Measurements from ENCODE around the gene EIF3I.

EIF3I gene

DNA sequence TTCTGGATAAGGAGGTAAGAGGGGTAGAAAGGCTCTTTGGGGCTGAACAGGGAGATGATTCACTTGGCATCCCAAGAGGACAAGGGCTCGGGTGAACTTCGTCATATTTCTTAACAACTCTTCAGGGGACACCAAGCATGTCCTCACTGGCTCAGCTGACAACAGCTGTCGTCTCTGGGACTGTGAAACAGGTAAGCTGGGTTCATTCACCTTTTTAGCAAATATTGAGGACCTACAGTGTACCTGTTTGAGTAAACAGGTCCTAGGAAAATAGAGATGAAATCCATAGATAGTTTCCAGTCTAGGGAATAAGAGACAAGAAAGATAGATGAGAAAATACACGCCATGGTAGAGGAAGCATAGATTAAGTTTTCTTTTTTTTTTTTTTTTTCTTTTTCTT lies 2.1 kb downstream of the EIF3I start:
- ChIA-PET CTCF (no interaction called here), POLR2A (no interaction called here)
- TF ChIP-seq ARNT (IDR thresholded peaks at IDR 0.05) (no peak), ELF4 (IDR thresholded peaks at IDR 0.05) (no peak), TARDBP (IDR thresholded peaks at IDR 0.05) (no peak), FOXM1 (IDR thresholded peaks at IDR 0.05; ENCODE audit: borderline replicate concordance) (no peak), LEF1 (IDR thresholded peaks at IDR 0.05; ENCODE audit: borderline replicate concordance) (no peak), BHLHE40 (IDR thresholded peaks at IDR 0.05; ENCODE audit: borderline replicate concordance) (no peak), FOXA1 (IDR thresholded peaks at IDR 0.05) (no peak), FOXK2 (IDR thresholded peaks at IDR 0.05) (no peak), SP1 (IDR thresholded peaks at IDR 0.05) (no peak), ZNF384 (IDR thresholded peaks at IDR 0.05) (no peak), SUZ12 (IDR thresholded peaks at IDR 0.05) (no peak), HDGF (IDR thresholded peaks at IDR 0.05; ENCODE audit: borderline replicate concordance) (no peak)
- TF ChIP-seq, protein P1, sequence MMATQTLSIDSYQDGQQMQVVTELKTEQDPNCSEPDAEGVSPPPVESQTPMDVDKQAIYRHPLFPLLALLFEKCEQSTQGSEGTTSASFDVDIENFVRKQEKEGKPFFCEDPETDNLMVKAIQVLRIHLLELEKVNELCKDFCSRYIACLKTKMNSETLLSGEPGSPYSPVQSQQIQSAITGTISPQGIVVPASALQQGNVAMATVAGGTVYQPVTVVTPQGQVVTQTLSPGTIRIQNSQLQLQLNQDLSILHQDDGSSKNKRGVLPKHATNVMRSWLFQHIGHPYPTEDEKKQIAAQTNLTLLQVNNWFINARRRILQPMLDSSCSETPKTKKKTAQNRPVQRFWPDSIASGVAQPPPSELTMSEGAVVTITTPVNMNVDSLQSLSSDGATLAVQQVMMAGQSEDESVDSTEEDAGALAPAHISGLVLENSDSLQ (IDR thresholded peaks at IDR 0.05) = no peak
- no peak for DNase-seq (ENCODE audit: extremely low spot score)

DNA sequence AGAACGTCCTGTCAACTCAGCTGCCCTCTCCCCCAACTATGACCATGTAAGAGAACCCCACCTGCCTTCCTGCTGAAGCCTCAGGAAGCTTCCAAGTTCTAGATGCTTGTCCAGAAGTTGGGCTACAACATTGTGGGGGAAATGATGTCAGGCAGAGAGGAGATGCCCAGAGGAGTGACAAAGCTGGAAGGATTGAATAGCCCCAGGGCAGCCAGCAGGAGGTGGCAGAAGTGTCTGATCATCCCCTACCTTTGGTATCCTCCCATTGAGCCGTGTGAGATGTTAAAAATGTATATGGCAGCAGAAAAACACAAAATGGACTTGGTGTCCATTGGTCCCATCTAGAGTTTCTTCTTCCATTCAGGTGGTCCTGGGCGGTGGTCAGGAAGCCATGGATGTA lies 6.6 kb downstream of the EIF3I start:
- POLR2A ChIA-PET = interaction anchor here (1.1 to 1.3 kb wide), 3 partner anchors 8 to 197 kb away, joined by 3 to 4 read pairs (median 3); no protein-coding TSS in a partner anchor
- CTCF ChIA-PET = no interaction called here

DNA sequence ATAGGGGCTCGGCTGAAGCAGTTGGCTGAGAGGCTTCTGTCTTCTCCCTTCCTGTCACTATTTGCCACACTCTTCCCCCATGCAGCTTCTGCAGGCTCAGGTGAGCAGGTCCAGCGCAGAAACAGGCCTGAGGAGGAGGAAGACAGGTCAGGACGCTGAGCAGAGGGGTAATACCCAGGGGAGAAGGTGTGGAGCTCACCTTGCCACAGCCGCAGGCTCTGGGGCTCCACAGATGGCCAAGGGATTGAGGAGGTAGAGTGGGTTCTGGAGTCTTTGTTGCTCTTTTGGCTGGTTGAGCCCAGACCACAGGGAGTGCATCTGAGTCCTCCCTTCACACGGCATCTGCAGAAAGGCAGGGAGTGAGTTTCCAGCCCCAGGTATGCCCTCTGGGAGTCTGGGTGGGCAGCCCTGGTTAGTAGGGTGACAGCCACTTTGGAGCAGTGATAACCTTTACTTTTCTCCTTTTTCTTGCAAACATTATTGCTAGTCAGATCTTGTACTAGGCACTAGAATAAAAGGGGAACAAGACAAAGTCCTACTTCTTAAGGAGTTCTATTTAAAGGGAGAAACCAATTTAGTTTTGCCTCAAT lies 9.7 kb downstream of the EIF3I start:
- ChIA-PET POLR2A (interaction anchor here (0.7 kb wide), 1 partner anchor 52 kb away, joined by 3 read pairs; the partner anchor contains the start of gene TXLNA), CTCF (no interaction called here)
- no peak for TF ChIP-seq ELF4 (IDR thresholded peaks at IDR 0.05)
- no peak for TF ChIP-seq TARDBP (IDR thresholded peaks at IDR 0.05)
- TF ChIP-seq FOXA1 (IDR thresholded peaks at IDR 0.05) = no peak
- no peak for TF ChIP-seq HDGF (IDR thresholded peaks at IDR 0.05; ENCODE audit: borderline replicate concordance)
- no peak for DNase-seq (ENCODE audit: extremely low spot score)

More for the DNA sequence above, 6.6 kb downstream of the EIF3I start:
- no peak for DNase-seq (ENCODE audit: extremely low spot score)
- no peak for TF ChIP-seq BHLHE40 (IDR thresholded peaks at IDR 0.05; ENCODE audit: borderline replicate concordance)

DNA sequence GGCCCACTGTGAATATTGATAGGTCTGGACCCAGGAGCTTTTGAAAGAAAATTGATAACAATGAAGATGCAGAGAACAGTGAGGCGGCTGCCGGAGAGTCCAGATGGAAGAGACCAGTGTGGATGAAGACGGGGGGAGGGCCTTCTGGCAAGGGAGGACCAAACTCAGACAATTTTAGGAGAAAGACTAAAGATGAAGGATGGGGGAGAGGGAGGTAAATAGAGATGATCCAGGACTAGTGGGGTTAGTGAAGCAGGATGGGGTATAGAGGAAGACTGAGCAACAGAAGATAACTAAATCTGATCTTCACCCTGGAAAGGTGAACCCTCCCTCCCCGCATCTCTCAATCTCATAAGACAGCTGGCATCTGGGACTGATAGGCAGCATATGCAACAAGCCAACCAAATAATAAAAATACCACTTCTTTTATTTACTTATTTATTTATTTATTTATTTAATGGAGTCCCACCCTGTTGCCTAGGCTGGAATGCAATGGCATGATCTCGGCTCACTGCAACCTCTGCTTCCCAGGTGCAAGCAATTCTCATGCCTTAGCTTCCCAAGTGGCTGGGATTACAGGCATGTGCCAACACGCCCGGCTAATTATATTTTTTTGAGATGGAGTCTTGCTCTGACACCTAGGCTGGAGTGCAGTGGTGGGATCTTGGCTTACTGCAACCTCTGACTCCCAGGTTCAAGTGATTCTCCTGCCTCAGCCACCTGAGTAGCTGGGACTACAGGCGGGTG lies 10.5 kb downstream of the EIF3I start:
- DNase-seq (ENCODE audit: extremely low spot score) = no peak
- ChIA-PET CTCF (no interaction called here), POLR2A (interaction anchor here (0.7 kb wide), 1 partner anchor 53 kb away, joined by 3 read pairs; the partner anchor contains the start of gene TXLNA)
- TF ChIP-seq HDGF (IDR thresholded peaks at IDR 0.05; ENCODE audit: borderline replicate concordance) (no peak), BHLHE40 (IDR thresholded peaks at IDR 0.05; ENCODE audit: borderline replicate concordance) (peak; percentile 20; the same call in 1 of the 2 replicates)

DNA sequence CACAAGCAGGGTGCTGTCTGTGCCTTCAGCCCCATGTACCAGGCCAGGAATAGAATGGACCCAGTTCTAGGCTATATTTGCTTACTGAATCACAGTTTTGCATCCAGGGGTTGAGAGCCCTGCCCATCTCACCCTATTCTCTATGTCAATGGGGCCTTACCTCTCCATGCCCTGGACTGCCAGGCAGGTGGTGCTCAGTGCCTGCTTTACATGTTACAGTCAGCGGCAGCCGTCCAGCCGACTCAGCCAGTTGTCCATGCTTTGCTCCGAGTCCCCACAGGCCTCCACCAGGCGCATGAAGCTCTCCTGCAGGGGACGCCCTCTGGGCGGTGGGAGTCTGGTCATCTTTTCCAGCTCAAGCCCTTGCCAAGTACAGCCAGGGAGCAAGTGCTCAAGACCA lies 12.6 kb downstream of the EIF3I start:
- no peak for DNase-seq (ENCODE audit: extremely low spot score)
- ChIA-PET POLR2A (no interaction called here), CTCF (interaction anchor here (0.6 kb wide), 1 partner anchor 19 kb away, joined by 5 read pairs; no protein-coding TSS in a partner anchor)
- no peak for TF ChIP-seq L3MBTL2 (conservative IDR thresholded peaks at IDR 0.05)
- TF ChIP-seq SUZ12 (IDR thresholded peaks at IDR 0.05) = no peak

DNA sequence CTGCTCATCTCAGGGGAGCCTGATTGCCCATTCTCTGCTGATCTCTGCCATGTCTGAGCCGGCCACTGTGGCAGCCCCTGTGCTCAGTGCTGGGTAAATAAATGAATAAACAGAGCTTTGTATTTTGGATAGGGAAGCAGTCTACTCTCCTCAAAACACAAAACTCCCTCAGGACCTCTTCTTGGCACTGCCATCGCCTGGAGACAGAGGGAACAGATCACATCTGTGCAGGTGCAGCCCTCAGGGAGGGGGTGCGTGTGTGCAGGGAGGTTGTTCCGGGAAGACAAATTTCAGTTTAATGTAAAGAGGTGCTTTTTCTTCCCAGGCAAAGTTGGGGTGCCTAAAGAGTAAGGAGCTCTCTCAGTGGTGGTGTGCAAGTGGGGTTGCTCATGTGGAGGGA lies 17.1 kb downstream of the EIF3I start:
- ChIA-PET POLR2A (interaction anchor here (2.2 kb wide), 1 partner anchor 9 kb away, joined by 8 read pairs; no protein-coding TSS in a partner anchor), CTCF (interaction anchor here (0.8 kb wide), 1 partner anchor 9 kb away, joined by 6 read pairs; no protein-coding TSS in a partner anchor)
- TF ChIP-seq NFRKB (IDR thresholded peaks at IDR 0.05) = no peak
- no peak for DNase-seq (ENCODE audit: extremely low spot score)

DNA sequence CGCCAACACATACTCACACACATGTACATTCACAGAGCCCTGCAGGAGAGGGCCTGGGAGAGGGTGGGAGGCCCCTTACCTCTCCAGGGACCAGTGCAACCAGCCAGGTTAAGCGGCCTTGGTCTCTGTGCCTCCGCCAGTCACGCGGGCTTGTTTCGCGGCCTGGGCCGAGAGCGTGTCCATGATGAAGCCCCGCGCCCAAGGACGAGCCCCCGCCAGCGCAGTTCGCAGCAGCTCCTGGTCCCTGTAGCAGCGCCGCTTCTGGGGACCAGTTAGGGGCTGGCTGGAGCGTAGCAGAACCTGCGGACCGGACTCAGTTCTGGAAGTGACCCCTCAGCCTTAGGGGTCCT lies 17.6 kb downstream of the EIF3I start:
- POLR2A ChIA-PET = interaction anchor here (2.2 kb wide), 1 partner anchor 9 kb away, joined by 8 read pairs; no protein-coding TSS in a partner anchor
- CTCF ChIA-PET = interaction anchor here (0.8 kb wide), 1 partner anchor 9 kb away, joined by 6 read pairs; no protein-coding TSS in a partner anchor
- no peak for TF ChIP-seq CTBP1 (IDR thresholded peaks at IDR 0.05; ENCODE audit: borderline replicate concordance)
- no peak for TF ChIP-seq FOXM1 (IDR thresholded peaks at IDR 0.05; ENCODE audit: borderline replicate concordance)
- TF ChIP-seq HDGF (IDR thresholded peaks at IDR 0.05; ENCODE audit: borderline replicate concordance) = no peak
- TF ChIP-seq ARNT (IDR thresholded peaks at IDR 0.05) = no peak
- TF ChIP-seq BHLHE40 (IDR thresholded peaks at IDR 0.05; ENCODE audit: borderline replicate concordance) = no peak
- no peak for TF ChIP-seq SP1 (IDR thresholded peaks at IDR 0.05)
- TF ChIP-seq TARDBP (IDR thresholded peaks at IDR 0.05) = no peak
- TF ChIP-seq SUZ12 (IDR thresholded peaks at IDR 0.05) = no peak
- TF ChIP-seq FOXA1 (IDR thresholded peaks at IDR 0.05) = no peak
- TF ChIP-seq, protein P1 (IDR thresholded peaks at IDR 0.05) = no peak
- TF ChIP-seq L3MBTL2 (conservative IDR thresholded peaks at IDR 0.05) = no peak
- TF ChIP-seq LEF1 (IDR thresholded peaks at IDR 0.05; ENCODE audit: borderline replicate concordance) = no peak
- TF ChIP-seq ZNF384 (IDR thresholded peaks at IDR 0.05) = no peak
- no peak for TF ChIP-seq ELF4 (IDR thresholded peaks at IDR 0.05)
- no peak for TF ChIP-seq NFRKB (IDR thresholded peaks at IDR 0.05)
- TF ChIP-seq FOXK2 (IDR thresholded peaks at IDR 0.05) = no peak
- no peak for DNase-seq (ENCODE audit: extremely low spot score)
